ELR (cell line): Measurements from ENCODE around the gene SLC12A4.
"Not testable (repeated sequence)": the region's sequence is repeated elsewhere in the genome, so short reads cannot be mapped to it uniquely, and the experiment has no call there.

Source experiments
- DNase-seq: peaks from one replicate; pipeline ENCODE4 v3.0.0-alpha.2; 2015; ENCODE audit warnings: low read depth

The SLC12A4 gene

DNA sequence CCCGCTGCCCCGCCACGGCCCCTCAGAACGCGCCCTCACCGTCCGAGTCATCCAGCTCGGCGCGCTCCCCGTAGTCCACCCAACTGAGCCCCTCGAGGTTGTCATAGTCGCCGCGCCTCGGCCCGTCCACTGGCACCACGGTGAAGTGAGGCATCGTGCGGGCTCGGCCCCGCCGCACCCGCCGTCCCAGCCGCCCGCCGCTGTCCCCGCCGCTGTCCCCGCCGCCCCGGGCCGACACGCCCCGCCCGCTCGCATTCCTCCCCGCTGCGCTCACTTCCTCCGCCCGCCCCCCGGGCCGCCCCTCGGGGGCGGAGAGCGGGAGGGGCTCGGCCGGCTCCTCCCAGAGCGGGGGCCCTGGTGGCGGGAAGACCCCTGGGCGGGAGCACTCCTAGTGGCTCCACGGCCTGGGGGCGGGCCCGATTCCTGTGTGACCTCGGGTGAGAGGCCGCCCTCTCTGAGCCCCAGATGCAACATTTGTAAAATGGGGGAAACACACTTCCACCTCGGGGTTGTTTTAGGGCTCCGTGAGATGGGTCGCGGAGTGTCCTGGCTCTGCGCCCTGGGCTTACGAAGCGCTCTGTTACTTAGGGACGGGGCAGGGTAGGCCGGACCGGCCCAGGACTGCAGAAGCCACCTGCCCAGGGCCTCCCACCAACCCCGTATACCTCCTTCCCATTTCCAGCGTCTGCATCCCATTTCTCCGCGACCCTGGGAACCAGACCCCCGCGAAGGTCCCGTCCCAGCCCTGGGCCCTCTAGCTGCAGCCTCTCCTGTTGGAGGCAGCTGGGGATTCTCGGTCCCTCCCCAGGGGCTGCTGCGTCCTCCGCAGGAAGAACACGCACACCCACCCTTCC lies at the start of gene SLC12A4:
SLC12A4 (minus strand) TSS at position 238 of the 854 bp plus-strand sequence; CDS start at position 154, 84 bp downstream.
- DNase-seq = peak; percentile 90

DNA sequence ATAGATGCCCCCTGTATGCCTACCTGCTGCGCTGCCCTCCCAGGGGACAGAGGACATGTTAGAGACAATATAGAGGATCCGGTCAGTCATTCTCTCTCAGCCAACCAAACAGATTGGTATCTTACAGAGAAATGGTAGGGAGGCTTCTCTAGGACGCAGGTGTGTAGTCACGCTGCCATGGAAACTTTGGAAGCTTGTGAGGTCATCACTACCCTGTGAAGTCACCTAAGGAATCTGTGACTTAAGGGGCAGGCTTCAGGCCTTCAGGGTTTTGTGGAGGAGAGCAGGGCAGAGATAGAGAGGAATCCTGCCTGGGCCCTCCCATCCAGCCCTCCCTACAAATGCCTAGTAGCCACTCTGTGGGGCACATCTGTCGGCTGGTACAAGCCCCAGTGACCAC lies 47.2 kb upstream of the SLC12A4 start, which contains the start of gene DPEP2NB:
DPEP2NB (minus strand) TSS at position 231 of the 400 bp plus-strand sequence; CDS start at position 90, 141 bp downstream.
- DNase-seq = no peak

DNA sequence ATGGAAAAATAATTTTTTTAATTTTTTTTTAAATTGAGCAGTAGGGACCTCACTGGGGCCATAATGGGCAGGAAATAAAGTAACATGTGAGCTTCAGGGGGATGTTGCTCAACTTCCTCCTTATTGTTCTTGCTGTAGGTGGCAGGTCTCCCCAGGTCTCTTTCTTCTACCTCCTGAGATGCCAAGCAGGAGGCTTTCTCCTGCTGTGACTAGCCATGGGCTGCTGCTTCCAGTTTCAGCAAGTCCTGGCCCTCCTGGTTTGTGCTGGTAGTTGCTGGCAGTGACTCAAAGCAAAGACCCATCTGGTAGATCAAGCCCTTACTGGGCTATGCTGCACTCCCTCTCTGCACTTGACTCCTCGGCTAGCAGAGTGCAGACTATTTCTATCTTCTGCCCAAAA lies 45.0 kb upstream of the SLC12A4 start:
- DNase-seq = no peak

DNA sequence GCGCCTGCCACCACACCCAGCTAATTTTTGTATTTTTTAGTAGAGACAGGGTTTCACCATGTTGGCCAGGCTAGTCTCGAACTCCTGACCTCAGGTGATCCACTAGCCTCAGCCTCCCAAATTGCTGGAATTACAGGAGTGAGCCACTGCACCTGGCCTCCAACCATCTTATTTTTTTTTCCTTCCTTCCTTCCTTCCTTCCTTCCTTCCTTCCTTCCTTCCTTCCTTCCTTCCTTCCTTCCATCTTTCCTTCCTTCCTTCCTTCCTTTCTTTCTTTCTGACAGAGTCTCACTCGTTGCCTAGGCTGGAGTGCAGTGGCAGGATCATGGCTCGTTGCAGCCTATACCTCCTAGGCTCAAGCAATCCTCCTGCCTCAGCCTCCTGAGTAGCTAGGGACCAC lies 41.4 kb upstream of the SLC12A4 start:
- not testable (repeated sequence) for DNase-seq

DNA sequence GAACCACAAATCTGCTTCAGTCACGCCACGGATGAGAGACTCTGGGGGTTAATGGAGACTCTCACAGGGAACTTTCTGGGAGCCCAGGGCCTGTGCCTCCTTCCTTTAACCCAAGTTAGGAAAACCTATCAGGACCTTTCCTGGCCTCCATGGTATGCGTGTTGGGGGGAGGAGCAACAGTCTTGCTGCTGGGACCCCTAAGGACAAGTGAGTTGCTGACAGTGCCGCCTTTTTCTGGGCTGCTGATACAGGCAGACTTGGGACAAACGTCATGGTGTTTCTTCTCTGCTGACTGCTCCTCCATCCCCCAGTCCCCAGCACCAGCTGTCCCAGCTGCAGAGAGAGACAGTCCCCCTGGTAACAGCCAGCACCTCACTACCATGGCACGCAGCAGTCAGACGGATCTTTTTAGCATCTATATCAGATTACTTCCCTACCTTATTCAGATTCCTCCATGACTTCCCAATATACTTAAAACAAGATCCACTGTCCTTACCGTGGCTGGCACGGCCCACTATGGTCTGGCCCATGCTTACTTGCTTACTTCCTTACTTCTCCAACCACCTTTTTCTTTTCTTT lies 40.8 kb upstream of the SLC12A4 start:
- no peak for DNase-seq

DNA sequence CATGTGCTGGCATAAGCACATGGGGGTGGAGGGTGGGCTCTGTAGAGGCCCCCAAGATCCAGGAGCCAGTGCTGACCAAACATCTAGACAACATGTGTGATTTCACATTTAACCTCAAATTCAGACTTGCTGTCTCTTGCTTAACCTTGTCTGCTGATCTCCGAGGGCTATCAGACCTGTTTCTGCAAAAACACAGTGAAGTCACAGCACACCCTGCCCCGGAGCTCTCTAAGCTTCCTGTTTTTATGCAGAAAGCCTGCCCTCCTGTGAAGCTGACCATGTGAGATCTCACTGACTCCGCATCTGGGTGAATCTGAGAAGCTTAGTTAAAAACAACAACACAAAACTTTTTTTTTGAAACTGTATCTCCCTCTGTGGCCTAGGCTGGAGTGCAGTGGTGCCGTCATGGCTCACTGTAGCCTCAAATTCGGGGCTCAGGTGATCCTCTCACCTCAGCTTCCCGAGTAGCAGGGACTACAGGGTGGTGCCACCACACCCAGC lies 37.4 kb upstream of the SLC12A4 start:
- no peak for DNase-seq

DNA sequence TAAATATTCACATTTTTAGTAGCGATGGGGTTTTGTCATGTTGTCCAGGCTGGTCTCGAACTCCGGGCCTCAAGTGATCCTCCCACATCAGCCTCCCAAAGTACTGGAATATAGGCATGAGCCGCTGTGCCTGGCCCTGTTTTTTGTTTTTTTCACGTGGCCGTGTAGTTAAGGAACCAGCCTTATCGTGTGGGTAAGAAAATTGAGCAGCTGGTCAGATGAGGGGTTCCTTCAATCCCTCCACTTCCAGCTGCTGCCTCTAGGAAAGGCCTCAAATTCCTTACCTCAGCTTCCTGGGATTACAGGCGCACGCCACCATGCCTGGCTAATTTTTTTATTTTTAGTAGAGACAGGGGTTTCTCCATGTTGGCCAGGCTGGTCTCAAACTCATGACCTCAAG lies 36.8 kb upstream of the SLC12A4 start:
- DNase-seq = no peak

DNA sequence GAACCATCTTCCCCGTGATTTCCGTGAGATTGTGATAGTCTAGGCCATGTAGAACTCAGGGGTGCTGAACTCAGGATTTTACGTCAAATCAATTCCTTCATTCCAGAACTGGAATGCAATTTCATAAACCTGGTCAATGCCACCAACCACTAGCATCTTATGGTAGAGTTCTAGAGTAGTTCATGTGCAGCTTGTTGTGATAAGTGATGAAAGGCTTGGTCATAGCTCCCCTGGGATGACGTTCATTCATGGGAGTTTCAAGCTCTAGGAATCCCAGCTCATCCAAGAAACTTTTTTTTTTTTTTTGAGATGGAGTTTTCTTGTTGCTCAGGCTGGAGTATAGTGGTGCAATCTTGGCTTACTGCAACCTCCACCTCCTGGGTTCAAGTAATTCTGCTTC lies 34.6 kb upstream of the SLC12A4 start:
- peak; percentile 41 for DNase-seq

DNA sequence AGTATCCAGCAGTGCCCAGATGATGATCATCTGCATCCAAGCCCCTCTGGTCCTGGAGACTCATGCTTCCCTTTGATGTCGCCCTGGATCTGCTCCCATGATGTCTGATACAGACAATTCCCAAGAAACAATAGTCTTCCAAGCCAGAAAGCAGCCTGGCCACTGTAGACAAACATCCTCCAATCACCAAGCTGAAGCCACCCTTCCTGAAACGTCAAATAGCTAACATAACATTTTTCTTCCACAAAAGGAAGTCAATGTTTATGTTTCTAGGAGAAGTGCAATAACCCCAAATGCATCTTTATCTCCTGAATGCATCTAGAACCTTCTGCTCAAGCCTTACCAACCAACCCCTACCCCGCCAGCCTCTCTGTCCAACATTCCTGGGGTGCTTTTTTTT lies 32.0 kb upstream of the SLC12A4 start:
- DNase-seq = no peak

DNA sequence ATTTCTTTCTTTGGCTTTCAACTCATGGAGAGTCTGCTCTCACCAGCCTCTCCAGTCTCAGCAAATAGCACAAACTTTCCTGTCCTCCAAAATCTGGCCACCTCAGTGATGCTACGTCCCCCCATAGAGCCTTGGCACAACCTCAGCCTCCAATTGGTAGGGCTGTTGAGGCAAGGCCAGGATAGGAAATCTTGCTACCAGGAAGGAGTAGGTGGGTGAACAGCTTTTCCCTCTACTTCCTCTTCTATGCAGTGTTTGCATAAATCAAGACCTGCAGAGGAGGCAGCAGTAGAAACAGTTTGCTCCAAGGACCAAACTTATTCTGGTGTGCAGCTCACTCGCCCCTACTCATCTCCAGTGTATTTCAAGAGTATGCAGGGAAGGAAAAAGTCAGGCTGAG lies 31.5 kb upstream of the SLC12A4 start:
- no peak for DNase-seq

DNA sequence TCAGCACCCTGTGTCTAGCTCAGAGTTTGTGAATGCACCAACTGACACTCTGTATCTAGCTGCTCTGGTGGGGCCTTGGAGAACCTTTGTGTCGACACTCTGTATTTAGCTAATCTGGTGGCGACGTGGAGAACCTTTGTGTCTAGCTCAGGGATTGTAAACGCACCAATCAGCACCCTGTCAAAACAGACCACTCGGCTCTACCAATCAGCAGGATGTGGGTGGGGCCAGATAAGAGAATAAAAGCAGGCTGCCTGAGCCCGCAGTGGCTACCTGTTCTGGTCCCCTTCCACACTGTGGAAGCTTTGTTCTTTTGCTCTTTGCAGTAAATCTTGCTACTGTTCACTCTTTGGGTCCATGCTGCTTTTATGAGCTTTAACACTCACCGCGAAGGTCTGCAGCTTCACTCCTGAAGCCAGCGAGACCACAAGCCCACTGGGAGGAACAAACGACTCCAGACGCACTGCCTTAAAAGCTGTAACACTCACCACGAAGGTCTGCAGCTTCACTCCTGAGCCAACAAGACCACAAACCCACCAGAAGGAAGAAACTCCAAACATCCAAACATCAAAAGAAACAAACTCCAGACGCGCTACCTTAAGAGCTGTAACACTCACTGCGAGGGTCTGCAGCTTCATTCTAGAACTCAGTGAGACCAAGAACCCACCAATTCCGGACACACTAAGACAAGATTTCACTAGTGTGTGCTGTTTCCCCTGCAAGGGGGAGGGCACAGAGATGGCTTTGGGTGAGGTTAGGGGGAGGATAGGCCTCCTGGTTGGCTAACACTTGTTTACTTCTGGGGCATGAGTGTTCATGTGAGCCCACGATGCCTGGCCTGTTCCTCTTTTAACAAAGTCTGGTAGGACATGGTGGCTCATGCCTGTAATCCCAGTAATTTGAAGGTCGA lies 30.6 kb upstream of the SLC12A4 start, which contains the start of gene DPEP2:
DPEP2 (minus strand) TSS at position 706 of the 910 bp plus-strand sequence. CDS start 6,272 bp downstream, outside the sequence.
- not testable (repeated sequence) for DNase-seq

DNA sequence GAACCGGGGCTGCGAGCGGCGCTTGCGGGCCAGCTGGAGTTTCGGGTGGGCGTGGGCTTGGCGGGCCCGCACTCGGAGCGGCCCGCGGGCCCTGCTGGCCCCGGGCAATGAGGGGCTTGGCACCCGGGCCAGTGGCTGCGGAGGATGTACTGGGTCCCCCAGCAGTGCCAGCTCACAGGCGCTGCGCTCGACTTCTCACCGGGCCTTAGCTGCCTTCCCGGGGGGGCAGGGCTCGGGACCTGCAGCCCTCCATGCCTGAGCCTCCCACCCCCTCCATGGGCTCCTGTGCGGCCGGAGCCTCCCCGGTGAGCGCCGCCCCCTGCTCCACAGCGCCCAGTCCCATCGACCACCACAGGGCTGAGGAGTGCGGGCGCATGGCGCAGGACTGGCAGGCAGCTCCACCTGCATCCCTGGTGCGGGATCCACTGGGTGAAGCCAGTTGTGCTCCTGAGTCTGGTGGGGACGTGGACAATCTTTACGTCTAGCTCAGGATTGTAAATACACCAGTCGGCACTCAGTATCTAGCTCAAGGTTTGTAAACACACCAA lies 29.9 kb upstream of the SLC12A4 start:
- DNase-seq = not testable (repeated sequence)

DNA sequence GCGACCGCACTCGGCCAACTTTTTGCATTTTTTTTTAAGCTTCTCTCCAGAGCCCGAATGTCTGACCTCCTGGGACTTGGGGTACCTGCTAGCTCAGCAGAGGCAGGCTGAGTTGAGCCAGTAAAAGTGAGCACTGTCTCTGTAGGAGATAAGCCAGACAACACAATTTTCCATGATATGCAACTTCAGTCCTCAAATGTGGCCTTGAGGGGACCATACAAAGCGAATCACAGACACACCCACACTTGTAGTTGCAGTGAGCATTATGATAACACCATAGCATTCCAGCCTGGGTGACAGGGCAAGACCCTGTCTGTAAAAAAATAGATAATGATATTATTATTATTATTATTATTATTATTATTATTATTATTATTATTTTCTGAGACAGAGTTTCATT lies 28.2 kb upstream of the SLC12A4 start:
- no peak for DNase-seq

DNA sequence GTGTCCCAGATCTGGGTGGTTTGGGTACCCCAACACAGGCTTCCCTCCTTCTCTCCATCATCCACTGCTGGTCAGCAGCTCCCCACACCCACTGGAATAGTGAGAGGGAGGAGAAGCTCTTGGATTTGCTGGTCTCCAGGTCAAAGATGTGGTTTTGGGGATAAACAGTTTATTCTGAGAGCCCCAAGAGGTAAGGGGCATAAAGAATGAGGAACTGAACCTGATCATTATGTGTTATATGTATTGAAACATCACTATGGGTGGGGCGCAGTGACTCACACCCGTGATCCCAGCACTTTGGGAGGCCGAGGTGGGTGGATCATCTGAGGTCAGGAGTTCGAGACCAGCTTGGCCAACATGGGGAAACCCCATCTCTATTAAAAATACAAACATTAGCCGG lies 27.0 kb upstream of the SLC12A4 start:
- DNase-seq = peak; percentile 55

DNA sequence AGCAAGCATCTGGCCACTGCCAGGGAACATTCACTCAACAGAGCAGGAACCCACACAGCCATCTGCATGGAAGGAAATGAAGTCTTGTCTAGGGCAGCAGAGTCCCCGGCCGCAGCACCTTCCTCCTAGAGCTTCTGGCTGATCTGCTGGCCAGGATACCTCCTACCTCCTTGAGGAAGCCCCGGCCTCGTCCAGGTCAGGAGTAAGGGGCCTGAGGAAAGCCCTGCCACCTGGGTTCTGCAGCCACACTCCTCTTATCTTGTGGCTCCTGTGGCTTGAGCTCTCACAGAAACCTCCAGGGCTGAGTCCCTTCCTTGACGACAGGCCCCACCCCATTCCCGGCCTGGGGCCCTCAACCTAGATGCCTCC lies 25.6 kb upstream of the SLC12A4 start:
- DNase-seq = not testable (repeated sequence)

DNA sequence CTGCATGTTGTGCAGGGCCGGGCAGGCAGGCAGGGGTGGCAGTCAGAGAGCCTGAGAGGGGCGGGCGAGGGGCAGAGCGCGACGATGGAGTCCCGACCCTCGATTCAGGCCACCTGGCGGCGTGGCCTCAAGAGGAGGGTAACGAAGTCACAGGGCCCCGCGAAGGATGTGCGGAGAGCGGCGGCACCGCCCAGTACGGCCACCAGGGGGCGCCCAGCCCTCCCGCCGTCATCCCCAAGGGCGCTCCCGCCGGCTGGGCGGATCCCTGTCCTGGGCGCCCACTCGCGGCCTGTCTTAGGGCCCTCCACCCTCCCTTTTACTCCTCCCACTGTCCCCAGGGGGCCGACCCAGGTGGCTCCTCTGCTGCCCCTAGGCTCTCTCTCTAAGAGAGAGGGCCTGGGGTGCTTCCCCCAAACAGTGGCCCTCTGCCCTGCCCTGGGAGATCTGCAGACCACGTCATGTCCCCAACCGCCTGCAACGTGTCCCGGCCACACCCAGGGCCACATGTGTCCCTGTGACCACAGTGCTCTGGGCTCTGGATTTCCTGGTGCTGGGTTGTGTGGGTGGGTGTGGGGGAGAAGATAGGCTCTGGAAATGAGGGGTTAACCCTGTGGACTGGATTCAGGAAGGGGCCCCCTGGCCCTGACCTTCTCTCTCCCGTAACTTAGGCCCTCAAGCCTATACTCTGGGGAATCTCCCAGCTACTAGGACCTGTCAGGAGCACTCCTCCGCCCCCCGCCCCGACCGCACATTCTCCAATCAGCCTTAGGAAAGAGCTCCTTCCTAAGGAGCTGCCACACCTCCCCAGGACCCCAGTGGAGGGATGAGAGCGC lies 25.0 kb upstream of the SLC12A4 start:
- peak; percentile 82 for DNase-seq

DNA sequence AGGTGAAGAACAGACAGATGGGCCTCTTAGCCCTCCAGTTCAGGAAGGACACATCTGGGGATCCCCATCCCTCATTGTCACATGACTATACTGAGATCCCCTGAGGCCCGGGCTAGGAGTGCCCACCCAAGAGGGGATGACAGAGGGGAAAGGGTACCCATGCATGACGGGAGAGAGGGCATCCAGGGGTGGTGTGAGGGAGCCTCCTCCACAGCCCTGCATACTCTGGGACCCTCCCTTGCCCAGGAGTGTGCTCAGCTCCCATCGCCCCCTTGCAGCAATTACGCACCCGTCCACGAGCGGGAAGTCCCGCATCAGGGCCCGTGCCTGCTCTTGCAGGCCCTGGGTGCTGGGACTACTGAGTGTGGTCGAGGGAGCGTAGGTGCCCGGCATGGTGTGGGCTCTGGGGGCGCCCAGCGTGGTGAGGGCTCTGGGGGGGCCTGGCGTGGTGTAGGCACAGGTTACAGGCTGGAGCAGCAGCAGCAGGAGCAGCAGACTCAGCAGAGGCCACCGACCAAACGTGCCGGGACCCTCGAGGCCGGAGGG lies 24.3 kb upstream of the SLC12A4 start:
- no peak for DNase-seq

DNA sequence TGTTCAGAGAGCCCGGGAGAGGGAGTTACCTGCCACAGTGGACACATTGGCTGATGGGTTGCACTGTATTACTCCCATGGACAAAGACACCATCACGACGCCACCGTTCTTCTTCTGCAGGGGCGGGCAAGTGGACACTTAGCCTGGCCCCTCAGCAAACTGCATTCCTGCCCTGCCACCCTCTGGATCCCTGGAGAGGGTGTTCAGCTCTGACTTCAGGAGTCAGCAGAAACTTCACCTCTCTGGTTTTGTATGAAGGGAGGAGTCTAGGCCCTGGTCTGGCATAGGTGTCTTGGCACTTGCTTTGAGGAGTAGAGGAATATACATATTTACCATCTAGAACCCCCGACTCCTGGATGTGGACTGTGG lies 21.6 kb upstream of the SLC12A4 start:
- no peak for DNase-seq

DNA sequence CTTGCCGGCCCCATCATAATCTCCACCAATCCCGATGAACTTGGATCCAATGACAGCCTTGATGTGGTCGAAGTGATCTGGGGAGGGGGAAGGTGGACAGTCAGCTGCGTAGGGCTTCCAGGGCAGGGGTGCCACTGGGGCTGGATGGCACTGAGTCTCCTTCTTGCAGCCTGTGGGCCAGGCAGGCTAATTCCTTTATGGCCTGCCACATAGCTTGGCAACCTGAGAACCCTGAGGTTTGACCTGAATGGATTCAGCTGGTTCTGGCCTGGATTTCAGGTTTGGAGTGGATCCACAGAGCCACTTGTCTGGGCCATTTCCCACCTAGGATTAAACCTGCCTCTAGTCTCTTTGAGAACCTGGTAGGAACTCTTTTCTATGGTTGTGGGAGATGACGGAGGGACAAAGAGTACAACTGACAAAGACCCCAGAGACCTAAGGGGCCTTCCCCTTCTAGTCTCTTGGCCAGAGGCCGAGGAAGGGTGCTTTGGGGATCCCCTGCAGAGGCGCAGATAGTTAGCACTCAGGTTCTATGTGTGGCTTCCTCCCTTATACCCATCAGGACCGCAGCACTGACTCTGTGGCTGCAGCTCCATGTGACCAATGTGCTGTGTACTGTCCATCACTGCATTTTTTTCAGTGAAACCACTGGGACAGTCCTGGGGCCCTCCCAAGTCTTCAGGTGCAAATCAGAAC lies 21.0 kb upstream of the SLC12A4 start:
- no peak for DNase-seq

DNA sequence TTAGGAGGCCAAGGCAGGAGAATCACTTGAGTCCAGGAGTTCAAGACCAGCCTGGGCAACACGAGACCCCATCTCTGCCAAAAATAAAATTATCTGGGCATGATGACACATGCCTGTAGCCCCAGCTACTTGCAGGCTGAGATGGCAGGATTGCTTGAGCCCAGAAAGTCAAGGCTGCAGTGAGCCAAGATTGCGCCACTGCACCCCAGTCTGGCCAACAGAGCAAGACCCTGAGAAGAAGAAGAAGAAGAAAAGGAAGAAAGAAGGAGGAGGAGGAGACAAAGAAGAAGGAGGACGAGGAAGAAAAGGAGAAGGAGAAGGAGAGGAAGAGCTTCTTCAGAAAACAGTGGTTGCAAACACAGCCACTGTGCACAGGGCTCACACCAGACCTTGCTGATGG lies 20.2 kb upstream of the SLC12A4 start:
- no peak for DNase-seq
